SK-N-SH treated with all-trans-retinoic acid at 6 μM for 48 hours (cell line): ENCODE data around the gene BBS5.
"Not testable (repeated sequence)": the region's sequence is repeated elsewhere in the genome, so short reads cannot be mapped to it uniquely, and the experiment has no call there.

ENCODE experiments used
- BACH2 ChIP-seq: fragments of 250-450 bp; sonication (Bioruptor Pico); IDR thresholded peaks from 2 replicates; pipeline ENCODE4 v1.9.0; 2021; ENCODE audit warnings: mild to moderate bottlenecking, borderline replicate concordance
- CREB5 ChIP-seq: fragments of 250-450 bp; sonication (Bioruptor Pico); IDR thresholded peaks from 2 replicates; pipeline ENCODE4 v1.5.1; 2020; ENCODE audit warnings: low read depth, mild to moderate bottlenecking, moderate library complexity
- CSDC2 ChIP-seq: fragments of 250-450 bp; sonication (Bioruptor Pico); IDR thresholded peaks from 2 replicates; pipeline ENCODE4 v1.5.0; 2020; ENCODE audit warnings: mild to moderate bottlenecking, moderate library complexity
- ESRRG ChIP-seq: fragments of 250-450 bp; sonication (Bioruptor Pico); IDR thresholded peaks from 2 replicates; pipeline ENCODE4 v1.6.1; 2021; ENCODE audit warnings: mild to moderate bottlenecking
- OSR1 ChIP-seq: fragments of 250-450 bp; sonication (Bioruptor Pico); IDR thresholded peaks from 2 replicates; pipeline ENCODE4 v1.8.0; 2022; ENCODE audit warnings: moderate library complexity, mild to moderate bottlenecking, inconsistent platforms
- PPARA ChIP-seq: fragments of 250-450 bp; sonication (Bioruptor Pico); IDR thresholded peaks from 2 replicates; pipeline ENCODE4 v1.5.0; 2020; ENCODE audit warnings: mild to moderate bottlenecking, borderline replicate concordance
- SNAI2 ChIP-seq: fragments of 250-450 bp; sonication (Bioruptor Pico); IDR thresholded peaks from 2 replicates; pipeline ENCODE4 v1.5.0; 2020; ENCODE audit warnings: mild to moderate bottlenecking, moderate library complexity
- TCF4 ChIP-seq: fragments of 250-450 bp; sonication (Bioruptor Pico); IDR thresholded peaks from 2 replicates; pipeline ENCODE4 v1.8.0; 2021; ENCODE audit warnings: mild to moderate bottlenecking, moderate library complexity, borderline replicate concordance
- ZFP30 ChIP-seq: fragments of 450-650 bp; formaldehyde crosslinking; IDR thresholded peaks from 2 replicates; pipeline ENCODE4 v1.5.0; 2022; ENCODE audit warnings: mild to moderate bottlenecking, moderate library complexity

- not testable (repeated sequence) for TF ChIP-seq CREB5, CSDC2, BACH2, OSR1, PPARA, ZFP30, ESRRG, TCF4, SNAI2 (CRISPR knock-in tag)
These were observed 45.1 kb upstream of the BBS5 start for GRCh38 chr2:169434236-169434635.
